ENCODE measurements around the gene PRAMEF13. TPM values are rescaled to one million over a fixed set of nuclear protein-coding genes. Genes with fewer than 3 reads are reported as not detected.
"Not testable (repeated sequence)": the region's sequence is repeated elsewhere in the genome, so short reads cannot be mapped to it uniquely, and the experiment has no call there.

PRAMEF13 gene, protein sequence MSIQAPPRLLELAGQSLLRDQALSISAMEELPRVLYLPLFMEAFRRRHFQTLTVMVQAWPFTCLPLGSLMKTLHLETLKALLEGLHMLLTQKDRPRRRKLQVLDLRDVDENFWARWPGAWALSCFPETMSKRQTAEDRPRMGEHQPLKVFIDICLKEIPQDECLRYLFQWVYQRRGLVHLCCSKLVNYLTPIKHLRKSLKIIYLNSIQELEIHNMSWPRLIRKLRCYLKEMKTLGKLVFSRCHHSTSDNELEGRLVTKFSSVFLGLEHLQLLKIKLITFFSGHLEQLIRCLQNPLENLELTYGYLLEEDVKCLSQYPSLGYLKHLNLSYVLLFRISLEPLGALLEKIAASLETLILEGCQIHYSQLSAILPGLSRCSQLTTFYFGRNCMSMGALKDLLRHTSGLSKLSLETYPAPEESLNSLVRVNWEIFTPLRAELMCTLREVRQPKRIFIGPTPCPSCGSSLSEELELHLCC
- 0.44 TPM for total RNA-seq (ENCODE audit: unreplicated experiment)
- long read RNA-seq, result 0 reads

DNA sequence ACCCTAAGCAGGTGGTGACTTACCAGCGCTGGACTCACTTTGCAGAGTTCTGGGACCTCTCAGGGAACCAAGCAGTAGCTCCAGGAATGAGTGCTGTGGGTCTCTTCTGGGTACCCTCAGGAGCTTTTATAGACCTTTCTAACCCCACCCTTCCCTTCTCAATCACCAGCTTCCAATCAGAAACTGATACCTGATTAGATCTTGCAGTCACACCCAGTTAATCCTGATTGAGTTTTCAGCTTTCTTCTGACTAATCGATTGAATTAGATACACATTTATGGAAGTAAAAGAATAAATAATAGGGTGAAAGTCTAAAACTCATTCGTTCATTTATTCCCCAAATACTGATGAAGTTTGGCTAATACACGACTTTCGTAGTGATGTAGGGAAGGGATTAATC is at the start of gene PRAMEF13:
Gene PRAMEF13, minus strand, starts transcription at position 101 of the 400 bp plus-strand sequence. CDS start 1,820 bp downstream, outside the sequence.
- H3K4me3 Mint-ChIP-seq (ENCODE audit: unreplicated experiment); H3K36me3 Mint-ChIP-seq (ENCODE audit: unreplicated experiment); H3K27ac Mint-ChIP-seq (ENCODE audit: unreplicated experiment); H3K4me1 Mint-ChIP-seq (ENCODE audit: low read depth, unreplicated experiment); H3K27me3 Mint-ChIP-seq (ENCODE audit: unreplicated experiment); DNase-seq; H3K9me3 Mint-ChIP-seq (ENCODE audit: unreplicated experiment): not testable (repeated sequence)

DNA sequence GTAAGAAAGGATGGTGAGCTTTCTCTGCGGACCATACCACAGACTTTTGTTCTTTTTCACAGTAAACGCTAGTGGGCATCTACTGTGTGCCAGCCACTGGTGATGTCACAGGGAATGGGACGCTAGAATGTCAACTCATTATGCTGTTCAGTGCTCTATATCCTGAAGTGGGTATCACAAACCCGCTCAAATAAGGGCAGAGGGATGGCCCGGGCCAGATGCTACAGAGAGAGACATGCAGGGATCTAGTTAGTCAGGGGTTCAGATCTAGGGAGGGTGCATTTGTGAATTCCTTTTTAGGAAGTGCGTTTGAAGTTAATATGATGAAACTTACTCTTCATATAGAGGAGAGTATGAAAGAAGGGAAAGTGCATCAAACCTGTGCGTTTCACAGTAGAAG is 45.9 kb upstream of the PRAMEF13 start:
- Mint-ChIP-seq H3K9me3 (ENCODE audit: unreplicated experiment) (peaks cover 19% of the 10 kb centered on the region), H3K36me3 (ENCODE audit: unreplicated experiment) (peaks cover 11% of the 10 kb centered on the region)
- DNase-seq; H3K4me3 Mint-ChIP-seq (ENCODE audit: unreplicated experiment); H3K4me1 Mint-ChIP-seq (ENCODE audit: low read depth, unreplicated experiment); H3K27ac Mint-ChIP-seq (ENCODE audit: unreplicated experiment); H3K27me3 Mint-ChIP-seq (ENCODE audit: unreplicated experiment): not testable (repeated sequence)

DNA sequence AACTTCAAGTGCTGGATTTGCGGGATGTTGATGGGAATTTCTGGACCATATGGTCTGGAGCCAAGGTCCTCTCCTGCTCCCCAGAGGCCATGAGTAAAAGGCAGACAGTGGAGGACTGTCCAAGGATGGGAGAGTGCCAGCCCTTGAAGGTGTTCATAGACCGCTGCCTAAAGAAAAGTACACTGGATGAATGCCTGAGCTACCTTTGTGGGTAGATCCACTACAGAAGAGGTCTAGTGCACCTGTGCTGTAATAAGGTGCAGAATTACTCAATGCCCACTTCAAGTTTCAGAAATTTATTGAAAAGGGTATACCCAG is 45.3 kb upstream of the PRAMEF13 start:
- H3K4me1 Mint-ChIP-seq (ENCODE audit: low read depth, unreplicated experiment); H3K27me3 Mint-ChIP-seq (ENCODE audit: unreplicated experiment); DNase-seq; H3K4me3 Mint-ChIP-seq (ENCODE audit: unreplicated experiment); H3K27ac Mint-ChIP-seq (ENCODE audit: unreplicated experiment): not testable (repeated sequence)
- Mint-ChIP-seq H3K36me3 (ENCODE audit: unreplicated experiment) (peaks cover 11% of the 10 kb centered on the region), H3K9me3 (ENCODE audit: unreplicated experiment) (peaks cover 19% of the 10 kb centered on the region)

DNA sequence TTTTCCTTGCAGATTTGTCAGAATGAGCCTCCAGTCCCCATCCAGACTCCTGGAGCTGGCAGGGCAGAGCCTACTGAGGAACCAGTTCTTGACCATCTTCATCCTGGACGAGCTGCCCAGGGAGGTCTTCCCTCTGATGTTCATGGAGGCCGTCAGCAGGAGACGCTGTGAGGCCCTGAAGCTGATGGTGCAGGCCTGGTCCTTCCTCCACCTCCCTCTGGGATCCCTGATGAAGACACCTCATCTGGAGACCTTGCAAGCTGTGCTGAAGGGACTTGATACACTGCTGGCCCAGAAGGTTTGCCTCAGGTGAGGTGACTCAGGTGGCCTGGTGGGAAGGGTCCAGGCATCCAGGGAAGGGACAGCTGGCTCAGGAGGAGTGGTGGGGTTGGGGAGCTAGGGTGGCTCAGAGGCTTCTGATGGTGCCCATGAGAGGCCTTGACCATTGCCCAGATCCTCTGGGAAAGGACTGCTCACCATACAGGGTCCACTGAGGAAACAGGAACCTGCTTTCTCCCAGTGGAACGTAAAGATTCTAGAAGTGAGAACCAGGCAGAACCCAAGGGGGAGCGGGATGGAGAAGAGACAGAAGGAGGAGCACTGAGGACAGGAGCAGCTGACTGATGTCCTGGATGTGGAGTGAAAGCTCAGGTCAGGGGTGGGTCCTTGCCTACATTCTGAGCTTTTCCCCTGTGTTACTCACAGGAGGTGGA is 44.8 kb upstream of the PRAMEF13 start:
- peaks cover 21% of the 10 kb centered on the region for H3K9me3 Mint-ChIP-seq (ENCODE audit: unreplicated experiment)
- H3K4me1 Mint-ChIP-seq (ENCODE audit: low read depth, unreplicated experiment); H3K27me3 Mint-ChIP-seq (ENCODE audit: unreplicated experiment); DNase-seq; H3K4me3 Mint-ChIP-seq (ENCODE audit: unreplicated experiment); H3K27ac Mint-ChIP-seq (ENCODE audit: unreplicated experiment): not testable (repeated sequence)
- H3K36me3 Mint-ChIP-seq (ENCODE audit: unreplicated experiment), result peaks cover 11% of the 10 kb centered on the region

DNA sequence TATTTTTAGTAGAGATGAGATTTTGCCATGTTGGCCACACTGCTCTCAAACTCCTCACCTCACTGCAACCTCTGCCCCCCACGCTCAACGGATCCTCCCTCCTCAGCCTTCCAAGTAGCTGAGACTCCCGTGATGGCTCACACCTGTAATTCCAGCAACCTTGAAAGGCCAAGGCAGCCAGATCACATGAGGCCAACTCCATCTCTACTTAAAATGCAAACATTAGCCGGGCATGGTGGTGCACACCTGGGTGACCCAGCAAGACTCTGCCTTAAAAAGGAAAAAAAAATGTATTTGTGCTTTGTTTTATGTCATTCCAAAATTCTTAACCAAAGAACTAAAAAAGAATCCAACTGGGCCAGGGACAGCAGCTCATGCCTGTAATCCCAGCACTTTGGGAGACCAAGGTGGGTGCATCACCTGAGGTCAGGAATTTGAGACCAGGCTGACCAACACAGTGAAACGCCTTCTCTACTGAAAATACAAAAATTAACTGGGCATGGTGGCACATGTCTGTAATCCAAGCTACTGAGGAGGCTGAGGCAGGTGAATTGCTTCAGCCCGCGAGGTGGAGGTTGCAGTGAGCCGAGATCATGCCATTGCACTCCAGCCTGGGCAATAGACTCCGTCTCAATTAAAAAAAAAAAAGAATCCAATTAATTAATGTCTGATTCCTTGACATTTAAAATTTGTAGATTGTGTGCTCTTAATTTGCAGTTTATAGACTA is 42.5 kb upstream of the PRAMEF13 start:
- DNase-seq; H3K4me3 Mint-ChIP-seq (ENCODE audit: unreplicated experiment); H3K27ac Mint-ChIP-seq (ENCODE audit: unreplicated experiment); H3K27me3 Mint-ChIP-seq (ENCODE audit: unreplicated experiment); H3K4me1 Mint-ChIP-seq (ENCODE audit: low read depth, unreplicated experiment): not testable (repeated sequence)
- peaks cover 11% of the 10 kb centered on the region for H3K36me3 Mint-ChIP-seq (ENCODE audit: unreplicated experiment)
- H3K9me3 Mint-ChIP-seq (ENCODE audit: unreplicated experiment), result peaks cover 22% of the 10 kb centered on the region

DNA sequence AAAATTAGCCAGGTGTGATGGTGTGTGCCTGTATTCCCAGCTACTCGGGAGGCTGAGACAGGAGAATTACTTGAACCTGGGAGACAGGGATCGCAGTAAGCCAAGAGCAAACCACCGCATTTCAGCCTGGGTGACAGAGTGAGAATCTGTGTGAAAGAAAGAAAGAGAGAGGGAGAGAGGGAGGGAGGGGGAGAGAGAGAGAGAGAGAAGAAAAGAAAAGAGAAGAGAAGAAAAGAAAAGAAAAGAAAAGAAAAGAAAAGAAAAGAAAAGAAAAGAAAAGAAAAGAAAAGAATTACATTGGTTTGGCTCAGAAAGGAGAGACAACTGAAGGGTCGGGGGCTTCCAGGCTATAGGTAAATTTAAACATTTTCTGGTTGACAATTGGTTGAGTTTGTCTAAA is 38.4 kb upstream of the PRAMEF13 start:
- H3K36me3 Mint-ChIP-seq (ENCODE audit: unreplicated experiment); H3K4me3 Mint-ChIP-seq (ENCODE audit: unreplicated experiment); H3K27me3 Mint-ChIP-seq (ENCODE audit: unreplicated experiment); H3K4me1 Mint-ChIP-seq (ENCODE audit: low read depth, unreplicated experiment); H3K27ac Mint-ChIP-seq (ENCODE audit: unreplicated experiment); DNase-seq: not testable (repeated sequence)
- H3K9me3 Mint-ChIP-seq (ENCODE audit: unreplicated experiment), result peaks cover 16% of the 10 kb centered on the region

DNA sequence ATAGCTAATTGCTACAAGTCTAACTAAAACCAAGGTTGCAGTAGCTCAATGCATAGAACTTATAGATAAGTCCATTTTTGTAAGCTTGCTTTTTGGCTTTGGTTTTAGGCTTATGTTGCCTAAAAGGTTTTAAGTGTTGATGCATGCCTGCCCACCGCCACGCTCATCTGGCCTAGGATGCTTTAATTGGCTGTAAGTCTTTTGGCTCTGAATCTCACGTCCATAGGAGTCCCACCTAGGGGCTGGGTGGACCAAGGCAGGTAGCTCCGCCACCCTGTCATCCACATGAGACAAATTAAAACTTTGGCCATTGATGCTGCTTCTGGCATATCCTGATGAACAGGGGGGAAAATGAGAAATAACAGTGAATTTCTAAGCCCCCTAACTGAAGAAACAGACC is 36.4 kb upstream of the PRAMEF13 start:
- H3K4me1 Mint-ChIP-seq (ENCODE audit: low read depth, unreplicated experiment); H3K27me3 Mint-ChIP-seq (ENCODE audit: unreplicated experiment); DNase-seq; H3K4me3 Mint-ChIP-seq (ENCODE audit: unreplicated experiment); H3K27ac Mint-ChIP-seq (ENCODE audit: unreplicated experiment); H3K36me3 Mint-ChIP-seq (ENCODE audit: unreplicated experiment): not testable (repeated sequence)
- H3K9me3 Mint-ChIP-seq (ENCODE audit: unreplicated experiment), result peaks cover 26% of the 10 kb centered on the region

DNA sequence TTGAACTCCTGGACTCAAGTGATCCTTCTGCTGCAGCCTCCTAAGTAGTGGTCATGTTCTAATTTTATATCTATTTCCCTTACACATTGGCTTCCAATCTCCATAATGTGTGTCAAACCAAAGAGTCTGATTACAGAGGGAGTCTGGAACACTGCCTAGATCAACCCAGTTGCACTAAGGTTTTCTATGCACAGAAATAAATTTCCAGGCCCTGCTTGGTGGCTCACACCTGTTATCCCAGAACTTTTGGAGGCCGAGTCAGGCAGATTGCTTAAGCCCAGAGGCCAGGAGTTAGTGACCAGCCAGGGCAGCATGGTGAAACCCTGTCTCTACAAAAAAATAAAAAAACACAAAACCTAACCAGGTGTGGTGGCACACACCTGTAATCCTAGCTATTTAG is 32.8 kb upstream of the PRAMEF13 start:
- H3K36me3 Mint-ChIP-seq (ENCODE audit: unreplicated experiment); H3K27ac Mint-ChIP-seq (ENCODE audit: unreplicated experiment); H3K27me3 Mint-ChIP-seq (ENCODE audit: unreplicated experiment); H3K4me3 Mint-ChIP-seq (ENCODE audit: unreplicated experiment); DNase-seq; H3K4me1 Mint-ChIP-seq (ENCODE audit: low read depth, unreplicated experiment): not testable (repeated sequence)
- peaks cover 36% of the 10 kb centered on the region for H3K9me3 Mint-ChIP-seq (ENCODE audit: unreplicated experiment)

DNA sequence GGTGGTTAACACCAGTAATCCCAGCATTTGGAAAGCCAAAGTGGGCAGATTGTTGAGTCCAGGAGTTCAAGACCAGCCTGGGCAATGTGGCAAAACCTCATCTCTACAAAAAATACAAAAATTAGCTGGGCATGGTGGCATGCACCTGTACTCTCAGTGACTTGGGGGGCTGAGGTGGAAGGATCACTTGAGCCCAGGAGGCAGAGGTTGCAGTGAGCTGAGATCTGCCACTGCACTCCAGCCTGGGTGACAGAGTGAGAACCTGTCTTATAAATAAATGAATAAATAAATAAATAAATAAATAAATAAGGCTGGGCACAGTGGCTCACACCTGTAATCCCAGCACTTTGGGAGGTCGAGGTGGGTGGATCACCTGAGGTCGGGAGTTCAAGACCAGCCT is 30.8 kb upstream of the PRAMEF13 start:
- DNase-seq; H3K4me3 Mint-ChIP-seq (ENCODE audit: unreplicated experiment); H3K27ac Mint-ChIP-seq (ENCODE audit: unreplicated experiment); H3K27me3 Mint-ChIP-seq (ENCODE audit: unreplicated experiment); H3K4me1 Mint-ChIP-seq (ENCODE audit: low read depth, unreplicated experiment); H3K36me3 Mint-ChIP-seq (ENCODE audit: unreplicated experiment): not testable (repeated sequence)
- peaks cover 29% of the 10 kb centered on the region for H3K9me3 Mint-ChIP-seq (ENCODE audit: unreplicated experiment)

DNA sequence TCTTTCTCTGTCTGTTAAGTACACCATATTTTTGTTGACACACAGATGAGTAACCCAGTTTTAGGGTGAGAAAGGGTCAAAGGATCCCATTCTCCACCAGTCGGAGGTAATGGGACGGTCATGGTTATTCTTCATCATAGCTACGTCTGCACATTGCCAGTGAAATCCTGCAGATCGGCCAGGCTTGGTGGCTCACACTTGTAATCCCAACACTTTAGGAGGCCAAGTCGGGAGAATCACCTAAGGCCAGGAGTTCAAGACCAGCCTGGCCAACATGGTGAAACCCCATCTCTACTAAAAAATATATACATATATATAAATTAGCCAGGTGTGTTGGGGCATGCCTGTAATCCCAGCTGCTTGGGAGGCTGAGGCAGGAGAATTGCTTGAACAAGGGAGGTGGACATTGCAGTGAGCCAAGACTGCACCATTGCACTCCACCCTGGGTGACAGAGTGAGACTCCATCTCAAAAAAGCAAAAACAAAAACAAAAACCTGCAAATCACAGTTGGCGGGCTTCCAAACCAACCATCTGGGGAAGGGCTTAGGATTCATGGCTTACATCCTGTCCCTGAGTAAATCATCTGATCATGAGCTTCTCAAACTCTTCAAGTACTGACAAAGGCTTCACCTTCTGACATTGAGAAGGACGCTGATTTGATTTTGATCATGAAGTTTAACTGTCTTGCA is 30.0 kb upstream of the PRAMEF13 start:
- H3K27me3 Mint-ChIP-seq (ENCODE audit: unreplicated experiment), result not testable (repeated sequence)

DNA sequence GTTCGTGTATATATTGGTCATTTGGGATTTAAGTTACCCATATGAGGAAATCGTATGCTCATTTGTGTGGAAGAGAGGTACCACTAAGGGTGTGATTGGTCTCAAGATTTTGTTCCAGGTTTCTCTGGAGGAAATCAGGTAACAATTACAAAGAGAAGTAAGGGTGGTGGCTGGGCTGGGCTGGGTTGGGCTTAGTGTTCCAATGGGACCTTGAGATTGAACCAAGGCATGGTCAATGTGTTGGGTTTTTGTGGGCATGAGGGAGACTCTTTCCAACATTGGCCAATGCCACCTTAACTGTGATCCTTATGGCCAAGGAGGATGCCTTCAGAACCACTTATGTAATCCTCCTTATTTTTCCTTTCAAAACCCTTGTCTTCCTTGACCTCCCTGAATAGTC is 29.4 kb upstream of the PRAMEF13 start:
- H3K27me3 Mint-ChIP-seq (ENCODE audit: unreplicated experiment); H3K36me3 Mint-ChIP-seq (ENCODE audit: unreplicated experiment); H3K4me3 Mint-ChIP-seq (ENCODE audit: unreplicated experiment); H3K4me1 Mint-ChIP-seq (ENCODE audit: low read depth, unreplicated experiment); DNase-seq; H3K27ac Mint-ChIP-seq (ENCODE audit: unreplicated experiment): not testable (repeated sequence)
- peaks cover 34% of the 10 kb centered on the region for H3K9me3 Mint-ChIP-seq (ENCODE audit: unreplicated experiment)

More for the DNA sequence above, 30.0 kb upstream of the PRAMEF13 start:
- H3K27ac Mint-ChIP-seq (ENCODE audit: unreplicated experiment); DNase-seq; H3K4me3 Mint-ChIP-seq (ENCODE audit: unreplicated experiment); H3K36me3 Mint-ChIP-seq (ENCODE audit: unreplicated experiment); H3K4me1 Mint-ChIP-seq (ENCODE audit: low read depth, unreplicated experiment): not testable (repeated sequence)
- H3K9me3 Mint-ChIP-seq (ENCODE audit: unreplicated experiment), result peaks cover 31% of the 10 kb centered on the region
